Measurements from ENCODE around the gene GRM7.

The GRM7 gene

GRCh38 chr3:7166460-7166859, 305.5 kb downstream of the GRM7 start:
- TF ChIP-seq ZNF518A (tag by site-specific recombination; conservative IDR thresholded peaks at IDR 0.05; ENCODE audit: low read depth): no peak
- TF ChIP-seq ZNF843 (tag by site-specific recombination; IDR thresholded peaks at IDR 0.05): no peak
- no peak for TF ChIP-seq IKZF3 (tag by site-specific recombination; IDR thresholded peaks at IDR 0.05)
- TF ChIP-seq ZSCAN30 (tag by site-specific recombination; IDR thresholded peaks at IDR 0.05): no peak
- no peak for TF ChIP-seq ZNF677 (tag by site-specific recombination; IDR thresholded peaks at IDR 0.05)
- no peak for TF ChIP-seq ZNF707 (tag by site-specific recombination; IDR thresholded peaks at IDR 0.05)
- TF ChIP-seq SP3 (tag by site-specific recombination; IDR thresholded peaks at IDR 0.05): no peak
- TF ChIP-seq ZSCAN18 (tag by site-specific recombination; IDR thresholded peaks at IDR 0.05): no peak
- TF ChIP-seq MYNN (tag by site-specific recombination; IDR thresholded peaks at IDR 0.05; ENCODE audit: borderline replicate concordance): no peak
- TF ChIP-seq HOXA7 (CRISPR knock-in tag; IDR thresholded peaks at IDR 0.05; ENCODE audit: borderline replicate concordance): no peak
- no peak for TF ChIP-seq ZNF626 (tag by site-specific recombination; IDR thresholded peaks at IDR 0.05)
- TF ChIP-seq WT1 (tag by site-specific recombination; IDR thresholded peaks at IDR 0.05): no peak
- no peak for TF ChIP-seq ZNF311 (tag by site-specific recombination; IDR thresholded peaks at IDR 0.05; ENCODE audit: borderline replicate concordance)
- no peaks in the 10 kb centered on the region for H3K9me3 ChIP-seq (ENCODE audit: control insufficient read depth, insufficient read depth, low read depth, low read length)
- H3K36me3 ChIP-seq (ENCODE audit: control insufficient read depth in 2 of 2, insufficient read depth in 1 of 2, low read length in 2 of 2): no peaks in the 10 kb centered on the region
- H3K4me1 ChIP-seq (ENCODE audit: control insufficient read depth, insufficient read depth, low read length): no peaks in the 10 kb centered on the region
- ChIA-PET CTCF (no interaction called here), POLR2A (no interaction called here)
- no peak overlapping the region for H3K27ac ChIP-seq (ENCODE audit: extremely low read depth, low read depth, low read length)
- H3K4me3 ChIP-seq (ENCODE audit: low read depth, low read length): no peak overlapping the region

- ChIA-PET CTCF (no interaction called here), POLR2A (no interaction called here)
- H3K4me1 ChIP-seq (ENCODE audit: control insufficient read depth, insufficient read depth, low read length): no peaks in the 10 kb centered on the region
- H3K9me3 ChIP-seq (ENCODE audit: control insufficient read depth, insufficient read depth, low read depth, low read length): no peaks in the 10 kb centered on the region
- no peaks in the 10 kb centered on the region for H3K36me3 ChIP-seq (ENCODE audit: control insufficient read depth in 2 of 2, insufficient read depth in 1 of 2, low read length in 2 of 2)
- H3K4me3 ChIP-seq (ENCODE audit: low read depth, low read length): no peak overlapping the region
- no peak for TF ChIP-seq ZBTB10 (tag by site-specific recombination; IDR thresholded peaks at IDR 0.05)
- H3K27ac ChIP-seq (ENCODE audit: extremely low read depth, low read depth, low read length): no peak overlapping the region
These were observed 310.6 kb downstream of the GRM7 start for GRCh38 chr3:7171493-7171892.
